ENCODE results near the gene EVA1C.

DNA sequence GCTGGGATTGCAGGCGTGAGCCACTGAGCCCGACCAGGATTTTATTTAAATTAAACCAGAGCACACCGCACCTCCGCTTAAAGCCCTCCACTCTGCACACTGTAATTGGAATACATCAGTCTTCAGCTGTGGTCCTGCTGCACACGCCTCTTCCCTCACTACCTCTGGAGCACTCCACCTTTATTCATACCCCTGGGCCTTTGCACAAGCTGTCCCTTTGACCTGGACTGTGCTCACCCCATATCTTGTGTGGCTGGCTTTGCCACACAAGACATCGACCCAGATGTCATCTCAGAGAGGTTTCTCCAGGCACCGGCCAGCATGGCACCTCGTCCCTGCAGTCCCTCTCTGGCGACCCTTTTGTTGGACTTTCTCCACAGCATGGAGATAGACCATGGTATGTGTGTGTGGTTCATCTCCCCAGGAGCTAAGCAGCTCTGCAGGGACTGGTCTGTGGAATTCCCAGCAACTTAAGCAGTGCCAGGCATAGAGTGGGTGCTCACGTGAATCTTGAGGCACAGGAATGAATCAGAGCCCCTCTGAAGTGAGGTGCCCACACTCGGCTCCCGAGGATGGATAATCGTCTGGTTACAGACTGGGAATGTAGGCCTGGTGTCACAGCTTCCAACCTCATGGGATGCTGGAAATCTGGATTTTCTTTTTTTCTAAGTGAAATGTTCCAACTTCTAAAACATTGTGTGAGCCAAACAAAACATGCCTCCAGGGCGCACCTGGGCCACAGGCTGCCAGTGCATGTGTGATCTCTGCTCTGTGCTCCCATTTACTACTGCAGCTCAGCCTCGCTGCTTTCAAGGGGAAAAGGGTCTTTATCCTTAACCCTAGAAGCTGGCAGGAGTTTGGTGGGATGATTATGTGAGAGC lies 61.9 kb downstream of the EVA1C start:
- TF ChIP-seq, protein P1, sequence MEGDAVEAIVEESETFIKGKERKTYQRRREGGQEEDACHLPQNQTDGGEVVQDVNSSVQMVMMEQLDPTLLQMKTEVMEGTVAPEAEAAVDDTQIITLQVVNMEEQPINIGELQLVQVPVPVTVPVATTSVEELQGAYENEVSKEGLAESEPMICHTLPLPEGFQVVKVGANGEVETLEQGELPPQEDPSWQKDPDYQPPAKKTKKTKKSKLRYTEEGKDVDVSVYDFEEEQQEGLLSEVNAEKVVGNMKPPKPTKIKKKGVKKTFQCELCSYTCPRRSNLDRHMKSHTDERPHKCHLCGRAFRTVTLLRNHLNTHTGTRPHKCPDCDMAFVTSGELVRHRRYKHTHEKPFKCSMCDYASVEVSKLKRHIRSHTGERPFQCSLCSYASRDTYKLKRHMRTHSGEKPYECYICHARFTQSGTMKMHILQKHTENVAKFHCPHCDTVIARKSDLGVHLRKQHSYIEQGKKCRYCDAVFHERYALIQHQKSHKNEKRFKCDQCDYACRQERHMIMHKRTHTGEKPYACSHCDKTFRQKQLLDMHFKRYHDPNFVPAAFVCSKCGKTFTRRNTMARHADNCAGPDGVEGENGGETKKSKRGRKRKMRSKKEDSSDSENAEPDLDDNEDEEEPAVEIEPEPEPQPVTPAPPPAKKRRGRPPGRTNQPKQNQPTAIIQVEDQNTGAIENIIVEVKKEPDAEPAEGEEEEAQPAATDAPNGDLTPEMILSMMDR (IDR thresholded peaks at IDR 0.05) = no peak
- TF ChIP-seq EZH2 (IDR thresholded peaks at IDR 0.05) = no peak
- TF ChIP-seq EZH2phosphoT487 (IDR thresholded peaks at IDR 0.05) = no peak

Measured in neural progenitor cell (in vitro differentiated cells).